Stimulated activated CD8-positive, alpha-beta memory T cell treated with anti-CD3 and anti-CD28 coated beads, Interleukin-4, amount 100 ng/mL, for 4 hours (primary cell): Measurements from ENCODE around the gene CCNA1.

Source experiments
- DNase-seq, 2 donors: peaks; one replicate each; pipeline ENCODE4 v3.0.0-alpha.2; 2020; ENCODE audit warnings: low read depth in 2 of 2, low spot score in 1 of 2

CCNA1 gene

DNA sequence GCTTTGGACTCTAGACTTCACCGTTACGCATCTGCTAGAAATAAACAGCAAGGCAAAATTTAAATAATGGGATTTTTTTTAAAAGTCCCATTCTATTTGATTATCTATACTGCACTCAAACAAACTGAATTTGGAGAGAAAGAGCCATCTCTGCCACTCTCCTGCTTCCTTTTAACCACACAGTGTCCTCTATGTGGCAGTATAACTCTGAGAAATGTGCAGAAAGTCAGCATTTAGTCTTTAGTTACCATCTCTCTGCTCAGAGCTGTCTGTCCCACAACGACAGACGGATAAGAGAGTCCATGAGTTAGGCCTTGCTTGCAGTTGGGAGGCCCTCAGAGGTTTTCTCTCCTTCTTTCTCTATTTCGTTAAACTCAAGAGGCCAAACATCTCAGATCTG lies 21.2 kb downstream of the CCNA1 start:
- no peak for DNase-seq

DNA sequence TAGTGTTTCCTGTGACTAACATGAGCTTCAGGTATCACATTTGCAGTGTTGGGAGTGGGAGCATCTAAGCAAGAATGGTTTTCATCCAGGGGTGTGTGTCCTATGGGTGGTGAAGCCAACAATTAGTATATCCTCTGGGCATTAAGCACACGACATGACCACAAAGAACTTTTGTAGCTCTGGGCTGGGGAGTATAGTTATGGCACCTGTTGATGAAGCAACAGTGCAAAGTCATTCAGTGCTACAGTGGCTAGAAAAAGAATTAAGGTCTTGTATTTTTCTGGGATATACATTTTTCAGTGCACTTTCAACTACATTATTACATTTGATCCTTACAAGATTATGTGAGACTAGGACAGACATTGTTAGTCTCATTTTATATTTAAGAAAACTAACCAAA lies 21.8 kb downstream of the CCNA1 start:
- DNase-seq = no peak

DNA sequence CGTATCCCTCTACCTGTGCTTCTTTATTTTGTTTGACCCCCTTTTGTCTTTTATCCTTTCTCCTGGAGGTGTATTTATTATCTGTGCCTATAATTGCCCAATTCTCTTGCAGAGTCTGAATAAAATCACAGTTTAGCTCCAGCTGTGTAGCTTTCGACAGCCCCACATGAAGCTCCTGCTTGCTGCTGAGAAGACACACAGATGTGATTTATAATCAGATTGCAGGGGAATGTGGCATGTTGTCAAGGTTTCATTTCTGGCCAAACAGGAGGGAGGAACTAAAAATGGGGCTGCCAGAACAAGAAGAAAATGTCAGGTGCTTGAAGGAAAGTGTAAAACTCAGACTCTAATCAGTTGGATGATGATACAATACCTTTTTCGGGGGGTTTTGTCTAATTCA lies 22.7 kb downstream of the CCNA1 start:
- DNase-seq = no peak

DNA sequence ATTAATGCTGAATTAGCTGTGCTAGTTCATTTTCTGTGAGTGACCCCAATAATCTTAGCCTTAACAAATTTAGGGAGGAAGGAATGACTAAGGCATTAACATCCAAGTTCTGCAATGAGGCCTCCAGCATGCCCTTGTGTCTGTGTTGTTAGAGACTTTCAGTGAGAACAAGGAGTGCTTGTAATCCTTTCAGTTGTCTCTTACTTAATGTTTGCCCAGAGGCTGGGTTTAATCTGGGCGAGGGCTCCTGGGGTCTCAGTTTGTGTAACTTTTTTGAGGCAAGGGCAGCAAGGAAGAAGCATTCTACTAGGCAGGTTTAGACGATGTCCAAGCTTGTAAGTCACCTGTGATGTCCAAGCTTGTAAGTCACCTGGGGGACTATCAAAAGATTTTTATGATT lies 24.3 kb downstream of the CCNA1 start:
- DNase-seq = no peak

DNA sequence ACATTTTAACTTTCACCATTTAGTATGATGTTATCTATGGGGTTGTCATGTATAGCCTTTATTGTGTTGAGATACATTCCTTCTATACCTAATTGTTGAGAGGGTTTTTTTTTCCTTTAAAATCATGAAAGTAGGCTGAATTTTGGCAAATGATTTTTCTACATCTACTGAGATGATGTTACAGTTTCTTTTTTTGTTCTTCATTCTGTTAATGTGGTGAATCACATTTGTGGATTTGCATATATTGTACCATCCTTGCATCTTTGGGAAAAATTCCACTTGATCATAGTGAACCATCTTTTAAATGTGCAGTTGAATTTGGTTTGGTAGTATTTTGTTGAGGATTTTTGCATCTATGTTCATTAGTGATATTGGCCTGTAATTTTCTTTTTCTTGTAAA lies 29.2 kb downstream of the CCNA1 start:
- no peak for DNase-seq

DNA sequence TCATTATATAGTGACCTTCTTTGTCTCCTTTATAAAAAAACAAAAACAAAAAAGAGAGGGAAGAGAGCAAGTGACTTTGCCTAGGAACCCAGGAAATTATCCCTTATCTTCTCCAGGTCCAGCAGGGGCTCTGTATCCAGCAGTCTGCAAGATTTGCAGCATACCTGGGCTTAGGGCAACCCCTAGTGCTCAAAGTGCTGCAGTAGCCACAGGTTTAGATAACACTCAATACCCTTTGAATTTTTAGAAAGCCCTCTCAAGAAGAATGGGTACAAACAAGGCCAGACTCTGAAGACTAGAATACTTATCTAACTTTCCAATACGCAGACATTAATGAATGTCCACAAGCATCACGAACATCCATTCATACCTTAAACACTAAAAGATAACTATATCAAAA lies 43.2 kb downstream of the CCNA1 start:
- no peak for DNase-seq

DNA sequence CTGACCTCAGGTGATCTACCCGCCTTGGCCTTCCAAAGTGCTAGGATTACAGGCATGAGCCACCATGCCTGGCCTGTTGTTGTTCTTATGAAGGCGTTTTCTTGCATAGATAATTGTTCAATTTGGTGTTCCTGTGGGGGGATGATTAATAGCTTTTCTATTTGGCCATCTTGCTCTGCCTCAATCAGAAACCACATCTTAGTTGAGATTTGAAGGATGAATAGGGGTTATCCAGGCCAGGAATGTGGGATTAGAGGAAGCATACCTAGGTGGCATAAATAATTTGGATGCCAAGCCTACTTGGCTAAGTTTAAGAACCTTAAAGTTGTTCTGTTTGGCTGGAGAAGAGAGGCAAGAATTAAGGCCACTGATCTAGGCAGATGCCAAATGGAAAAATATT lies 44.4 kb downstream of the CCNA1 start:
- no peak for DNase-seq

DNA sequence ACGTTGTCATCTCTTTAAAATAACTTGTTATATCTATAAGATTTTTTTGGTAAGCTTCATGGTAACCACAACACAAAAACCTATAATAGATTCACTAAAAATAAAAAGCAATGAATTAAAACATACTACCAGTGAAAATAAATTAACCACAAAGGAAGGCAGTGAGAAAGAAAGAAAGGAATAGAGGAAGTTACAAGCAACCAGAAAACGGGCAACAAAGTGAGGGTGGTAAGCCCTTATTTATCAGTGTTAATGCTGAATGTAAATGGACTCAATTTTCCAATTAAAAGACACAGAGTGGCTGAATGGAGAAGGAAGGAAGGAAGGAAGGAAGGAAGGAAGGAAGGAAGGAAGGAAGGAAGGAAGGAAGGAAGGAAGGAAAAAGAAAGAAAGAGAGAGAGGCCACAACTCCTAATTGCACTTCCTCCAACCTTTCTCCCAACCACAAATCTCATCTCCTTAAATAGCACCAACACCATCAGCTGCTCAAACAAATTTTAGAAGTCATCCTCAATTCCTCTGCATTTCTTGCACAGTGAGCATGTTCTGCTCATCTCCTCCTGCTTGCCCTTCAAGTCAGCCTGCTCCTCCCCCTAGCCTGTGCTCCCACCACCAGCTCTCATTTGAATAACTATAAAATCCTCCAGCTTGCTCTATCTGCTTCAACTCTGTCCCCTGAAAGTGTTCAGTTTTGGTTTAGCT lies 48.6 kb downstream of the CCNA1 start:
- no peak for DNase-seq

DNA sequence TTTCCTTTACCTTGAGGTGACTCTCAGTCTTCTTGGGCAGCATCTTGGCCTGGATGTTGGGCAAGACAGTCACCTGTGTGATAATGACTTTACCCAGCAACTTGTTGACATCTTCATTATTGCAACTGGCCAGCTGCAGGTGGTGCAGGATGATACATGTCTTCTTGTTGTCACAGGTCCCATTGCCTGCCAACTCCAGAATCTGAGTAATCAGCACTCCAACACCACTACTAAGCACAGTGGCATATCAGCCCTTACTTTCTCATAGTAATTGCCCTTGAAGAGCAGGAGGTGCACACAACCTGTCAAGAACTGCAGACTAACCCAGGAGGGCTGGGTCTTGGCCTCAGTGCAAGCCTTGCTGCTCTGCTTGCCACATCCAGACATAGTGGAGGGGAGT lies 57.8 kb downstream of the CCNA1 start:
- DNase-seq = no peak
